ENCODE data around the gene DGCR2. TPM values are rescaled to one million over a fixed set of nuclear protein-coding genes. Genes with fewer than 3 reads are reported as not detected.
"Not testable (repeated sequence)": the region's sequence is repeated elsewhere in the genome, so short reads cannot be mapped to it uniquely, and the experiment has no call there.

The DGCR2 gene
- total and polyA plus RNA-seq, 2 experiments from 2014 or later: 18.5 to 83.0 TPM

GRCh38 chr22:19028060-19028455 lies 94.2 kb downstream of the DGCR2 start:
- not testable (repeated sequence) for H3K27ac Mint-ChIP-seq; H3K9me3 Mint-ChIP-seq; H3K27ac ChIP-seq (ENCODE audit: low read depth); H3K4me1 Mint-ChIP-seq; H4K20me1 ChIP-seq (replicated peaks; ENCODE audit: insufficient read depth); ATAC-seq; H3F3A ChIP-seq (replicated peaks; ENCODE audit: low read depth); H2AFZ ChIP-seq; H3K36me3 Mint-ChIP-seq (ENCODE audit: low read depth); H3K36me3 ChIP-seq (ENCODE audit: insufficient read depth); H3K4me3 ChIP-seq; H3K9me2 ChIP-seq (ENCODE audit: insufficient read depth); DNase-seq (ENCODE audit: low spot score); H3K4me2 ChIP-seq; H3K4me3 Mint-ChIP-seq; H3K4me1 ChIP-seq (ENCODE audit: insufficient read depth); H3K79me2 ChIP-seq (replicated peaks; ENCODE audit: insufficient read depth)
- peaks cover 42% of the 10 kb centered on the region for H3K27me3 Mint-ChIP-seq (ENCODE audit: insufficient read depth, low read depth, poor library complexity)
- peaks cover 30% of the 10 kb centered on the region for H3K27me3 ChIP-seq (ENCODE audit: insufficient read depth)

DNA sequence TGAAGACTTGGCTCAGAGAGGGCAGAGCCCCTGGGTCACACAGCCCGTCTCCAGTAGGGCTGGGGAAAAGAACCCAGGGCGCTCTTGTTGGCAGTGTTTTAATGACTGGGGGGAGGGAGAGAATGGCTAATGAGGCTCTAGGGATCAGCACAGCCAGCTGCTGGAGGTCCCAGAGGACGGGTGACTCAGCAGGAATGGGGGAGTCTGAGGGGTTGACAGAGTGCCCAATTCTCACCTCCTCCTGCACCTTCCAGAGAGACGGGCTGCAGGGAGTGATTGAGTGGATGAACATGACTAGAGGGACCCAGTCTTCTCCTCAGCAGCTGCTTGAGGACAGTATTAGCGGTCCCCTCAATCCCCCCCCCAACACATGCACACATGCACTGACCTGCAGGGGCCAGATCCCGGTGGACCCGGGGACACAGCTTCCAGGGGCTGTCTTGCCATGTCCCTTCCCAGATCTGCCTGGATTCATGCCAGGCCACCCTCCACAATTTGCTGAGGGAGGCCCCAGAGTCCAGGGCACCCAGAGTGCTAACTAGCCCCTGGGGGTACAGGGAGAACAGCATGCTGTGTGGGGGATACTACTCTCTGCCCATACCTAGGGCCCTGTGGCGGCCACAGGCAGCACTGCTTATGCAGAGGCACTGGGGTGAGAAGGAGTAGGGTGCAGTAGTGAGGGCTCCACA lies 94.7 kb downstream of the DGCR2 start:
- not testable (repeated sequence) for H3F3A ChIP-seq (replicated peaks; ENCODE audit: low read depth); ATAC-seq; H3K36me3 Mint-ChIP-seq (ENCODE audit: low read depth)

GRCh38 chr22:19026080-19026479 lies 96.1 kb downstream of the DGCR2 start:
- DNase-seq (ENCODE audit: low spot score); H3K4me3 ChIP-seq; H3K79me2 ChIP-seq (replicated peaks; ENCODE audit: insufficient read depth): not testable (repeated sequence)

More for the DNA sequence above, 94.7 kb downstream of the DGCR2 start:
- H3K9me2 ChIP-seq (ENCODE audit: insufficient read depth); H3K4me2 ChIP-seq; H3K4me3 Mint-ChIP-seq; H4K20me1 ChIP-seq (replicated peaks; ENCODE audit: insufficient read depth); H3K27ac Mint-ChIP-seq; H3K36me3 ChIP-seq (ENCODE audit: insufficient read depth); H3K4me3 ChIP-seq; H3K4me1 Mint-ChIP-seq; H3K27ac ChIP-seq (ENCODE audit: low read depth); H3K79me2 ChIP-seq (replicated peaks; ENCODE audit: insufficient read depth); H3K4me1 ChIP-seq (ENCODE audit: insufficient read depth); H2AFZ ChIP-seq; DNase-seq (ENCODE audit: low spot score); H3K9me3 Mint-ChIP-seq: not testable (repeated sequence)
- H3K27me3 ChIP-seq (ENCODE audit: insufficient read depth): peaks cover 30% of the 10 kb centered on the region
- H3K27me3 Mint-ChIP-seq (ENCODE audit: insufficient read depth, low read depth, poor library complexity): peaks cover 40% of the 10 kb centered on the region

DNA sequence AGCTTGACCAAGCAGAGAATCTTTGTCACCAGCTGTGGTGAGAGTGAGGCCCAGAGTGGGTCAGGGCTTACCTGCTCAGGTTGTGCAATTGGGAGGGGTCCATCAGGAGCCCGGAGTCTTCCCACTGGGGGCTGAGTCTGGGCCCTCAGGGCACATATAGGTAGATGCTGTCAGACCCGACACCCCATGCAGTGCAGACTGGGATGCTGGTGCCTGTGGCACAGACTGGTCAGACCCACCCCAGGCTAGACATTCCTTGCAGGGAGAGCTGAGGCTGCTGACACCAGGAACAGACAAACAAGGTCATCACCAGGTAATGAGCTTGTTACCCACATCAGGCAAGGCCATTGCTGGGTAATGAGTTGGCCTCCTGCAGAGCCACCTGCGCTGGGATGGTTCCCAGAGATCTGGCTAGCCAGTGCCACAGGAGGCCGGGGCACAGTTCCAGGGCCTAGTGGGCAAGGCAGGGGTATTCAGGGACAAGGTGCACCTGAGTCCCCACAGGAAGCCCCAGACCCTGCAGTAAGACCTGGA lies 97.2 kb downstream of the DGCR2 start:
- not testable (repeated sequence) for DNase-seq (ENCODE audit: low spot score); H3K9me3 Mint-ChIP-seq; H3K4me3 Mint-ChIP-seq; H3F3A ChIP-seq (replicated peaks; ENCODE audit: low read depth); H3K4me1 ChIP-seq (ENCODE audit: insufficient read depth); H3K36me3 ChIP-seq (ENCODE audit: insufficient read depth); H3K9me2 ChIP-seq (ENCODE audit: insufficient read depth); H3K4me2 ChIP-seq; H2AFZ ChIP-seq; H3K4me3 ChIP-seq; H3K79me2 ChIP-seq (replicated peaks; ENCODE audit: insufficient read depth); H3K27ac Mint-ChIP-seq; H4K20me1 ChIP-seq (replicated peaks; ENCODE audit: insufficient read depth); H3K27ac ChIP-seq (ENCODE audit: low read depth); H3K36me3 Mint-ChIP-seq (ENCODE audit: low read depth); H3K4me1 Mint-ChIP-seq; ATAC-seq
- peaks cover 17% of the 10 kb centered on the region for H3K27me3 ChIP-seq (ENCODE audit: insufficient read depth)
- peaks cover 24% of the 10 kb centered on the region for H3K27me3 Mint-ChIP-seq (ENCODE audit: insufficient read depth, low read depth, poor library complexity)

More at GRCh38 chr22:19026080-19026479, 96.1 kb downstream of the DGCR2 start:
- peaks cover 33% of the 10 kb centered on the region for H3K27me3 Mint-ChIP-seq (ENCODE audit: insufficient read depth, low read depth, poor library complexity)
- H3K36me3 Mint-ChIP-seq (ENCODE audit: low read depth); H2AFZ ChIP-seq; H4K20me1 ChIP-seq (replicated peaks; ENCODE audit: insufficient read depth); H3K27ac Mint-ChIP-seq; H3K4me2 ChIP-seq; H3F3A ChIP-seq (replicated peaks; ENCODE audit: low read depth); H3K9me2 ChIP-seq (ENCODE audit: insufficient read depth); H3K4me3 Mint-ChIP-seq; H3K9me3 Mint-ChIP-seq; H3K4me1 Mint-ChIP-seq; H3K36me3 ChIP-seq (ENCODE audit: insufficient read depth); H3K4me1 ChIP-seq (ENCODE audit: insufficient read depth); H3K27ac ChIP-seq (ENCODE audit: low read depth): not testable (repeated sequence)
- ATAC-seq: peak; percentile 5; the same call in 1 of the 3 replicates
- H3K27me3 ChIP-seq (ENCODE audit: insufficient read depth): peaks cover 27% of the 10 kb centered on the region

- H3K4me3 ChIP-seq; H2AFZ ChIP-seq; H3K27me3 ChIP-seq (ENCODE audit: insufficient read depth); DNase-seq (ENCODE audit: low spot score); H3K4me1 ChIP-seq (ENCODE audit: insufficient read depth); H3K4me1 Mint-ChIP-seq; ATAC-seq; H3K79me2 ChIP-seq (replicated peaks; ENCODE audit: insufficient read depth); H3K9me3 Mint-ChIP-seq; H3K27ac Mint-ChIP-seq; H3K36me3 Mint-ChIP-seq (ENCODE audit: low read depth); H3F3A ChIP-seq (replicated peaks; ENCODE audit: low read depth); H3K9me2 ChIP-seq (ENCODE audit: insufficient read depth); H3K36me3 ChIP-seq (ENCODE audit: insufficient read depth); H3K4me3 Mint-ChIP-seq; H3K4me2 ChIP-seq; H3K27ac ChIP-seq (ENCODE audit: low read depth); H4K20me1 ChIP-seq (replicated peaks; ENCODE audit: insufficient read depth): not testable (repeated sequence)
- peaks cover 20% of the 10 kb centered on the region for H3K27me3 Mint-ChIP-seq (ENCODE audit: insufficient read depth, low read depth, poor library complexity)
Observed at GRCh38 chr22:19023931-19024330, 98.3 kb downstream of the DGCR2 start.

All from GM23338 (cell line).